Ovary (tissue), 9 donors: ENCODE measurements around the gene UTP20. TPM values are rescaled to one million over a fixed set of nuclear protein-coding genes. Genes with fewer than 3 reads are reported as not detected.

Source experiments
- DNase-seq, 5 donors: peaks; one replicate each; pipeline ENCODE4 v3.0.0-alpha.2; 2019 to 2020
- H3K27ac ChIP-seq, 2 donors: fragments of 200-600 bp; one replicate each; pipeline versions ENCODE4 v1.5.1 to v1.8.0; 2019 to 2022
- H3K27me3 ChIP-seq: fragments of 200-600 bp; one replicate; pipeline ENCODE4 v1.8.0; 2022
- H3K36me3 ChIP-seq: fragments of 200-600 bp; sonication (generic); one replicate; pipeline ENCODE4 v1.5.1; 2019
- H3K4me1 ChIP-seq: one replicate; pipeline ENCODE4 v1.8.1; 2013; ENCODE audit warnings: mild to moderate bottlenecking, moderate library complexity; ENCODE audit not compliant: insufficient read depth
- H3K4me3 ChIP-seq: fragments of 200-600 bp; sonication (generic); one replicate; pipeline ENCODE4 v1.5.1; 2017
- H3K9me3 ChIP-seq, 2 donors: fragments of 200-600 bp in 1 of 2; sonication (generic) in 1 of 2; one replicate each; pipeline versions ENCODE4 v1.5.1 to v1.8.1; 2013 to 2019; ENCODE audit warnings: mild to moderate bottlenecking in 1 of 2, moderate library complexity in 1 of 2
- CTCF ChIP-seq, 3 donors: fragments of 450-650 bp in 2 of 3; fragments of 200-600 bp in 1 of 3; IDR thresholded peaks; one replicate each; pipeline versions ENCODE4 v1.5.1 to v1.8.0; 2016 to 2022; ENCODE audit warnings: antibody characterized with exemption in 3 of 3, mild to moderate bottlenecking in 1 of 3
- EP300 ChIP-seq: sonication (generic); formaldehyde crosslinking; IDR thresholded peaks from one replicate; pipeline ENCODE4 v1.6.1; 2017; ENCODE audit warnings: antibody characterized with exemption
- POLR2A ChIP-seq: fragments of 450-650 bp; IDR thresholded peaks from one replicate; pipeline ENCODE4 v1.6.1; 2017; ENCODE audit warnings: antibody characterized with exemption, mild to moderate bottlenecking, moderate library complexity
- WGBS, 3 donors: extraction: QIAGEN DNeasy Blood & Tissue Kit in 1 of 3; methylation state at CpG; one replicate each; pipeline versions ENCODE4 v1.1.5 to v1.1.7; 2013 to 2017; 5-methylcytosine and 5-hydroxymethylcytosine counted together
- intact Hi-C, 4 donors: fragments of 100-400 bp; cut with DNase I; formaldehyde crosslinking; loops; one replicate each; pipeline versions ENCODE4 v1.11.0 to v1.15.1; 2022 to 2023
- polyA plus RNA-seq, 2 donors: library from polyadenylated mRNA; stranded (reverse); fragments of 200-250 nt in 1 of 2; fragments of 350-450 nt in 1 of 2; fragmentation: Illumina TruSeq in 1 of 2; extraction: RNeasy Lipid Tissue Mini Kit (QIAGEN cat#74804) in 1 of 2; gene quantifications; one replicate each; pipeline ENCODE4 v1.2.3, GENCODE V29; 2013 to 2014
- total RNA-seq, 7 donors: library from RNA; depleted of rRNA in 2 of 7; stranded (reverse); fragments of >200 nt in 2 of 7; fragmentation: NEBNext Ultra II Directional in 3 of 7; extraction: Animal tissue kit (Norgen Biotek cat#: 25700) in 3 of 7; gene quantifications; one replicate each; pipeline versions ENCODE4 v1.1.0 to v1.2.4, GENCODE V29; 2016 to 2023
- donor health status: DM: no; HTN: no; CAD: no; lungs with moderate emphysema.
- donor health status: DM: no; HTN: no; CAD: no.
- donor health status: Bipolar disorder and iron deficiency.
- donor health status: DM: yes; HTN: yes; CAD: no.
- donor health status: DM: no; HTN: no; CAD: no.
- donor health status: DM: yes; HTN: yes; CAD: no.

The UTP20 gene
- total and polyA plus RNA-seq, 9 donors: 3.4 to 27.7 (median 14.9) TPM

GRCh38 chr12:101238306-101238705, 41.6 kb upstream of the UTP20 start:
- H3K4me1 ChIP-seq: no peaks in the 10 kb centered on the region
- DNase-seq: no peak
- intact Hi-C loops: no loop called here
- H3K9me3 ChIP-seq: no peaks in the 10 kb centered on the region
- TF ChIP-seq EP300 (no peak), CTCF (IDR thresholded peaks at IDR 0.05) (no peak), POLR2A (no peak)
- no peak overlapping the region for H3K27ac ChIP-seq
- H3K4me3 ChIP-seq: no peak overlapping the region
- H3K36me3 ChIP-seq: no peaks in the 10 kb centered on the region
- H3K27me3 ChIP-seq: no peaks in the 10 kb centered on the region
- WGBS, 3 donors: 84 to 88% (median 87%) methylated on average over 4 of the region's 4 CpGs

- no peak for DNase-seq
- WGBS, 3 donors: 82 to 89% (median 85%) methylated on average over 6 of the region's 6 CpGs
- H3K9me3 ChIP-seq: no peaks in the 10 kb centered on the region
- intact Hi-C loops: no loop called here
- H3K36me3 ChIP-seq: no peaks in the 10 kb centered on the region
- H3K27ac ChIP-seq: no peak overlapping the region
- TF ChIP-seq CTCF (IDR thresholded peaks at IDR 0.05) (no peak), EP300 (no peak), POLR2A (no peak)
- no peak overlapping the region for H3K4me3 ChIP-seq
- no peaks in the 10 kb centered on the region for H3K4me1 ChIP-seq
- no peaks in the 10 kb centered on the region for H3K27me3 ChIP-seq
Observed at GRCh38 chr12:101238800-101239329, 41.0 kb upstream of the UTP20 start.

- Histone ChIP-seq H3K27ac (no peak overlapping the region), H3K4me3 (no peak overlapping the region), H3K36me3 (no peaks in the 10 kb centered on the region), H3K4me1 (no peaks in the 10 kb centered on the region), H3K9me3 (no peaks in the 10 kb centered on the region), H3K27me3 (no peaks in the 10 kb centered on the region)
- intact Hi-C loops: no loop called here
- TF ChIP-seq CTCF (IDR thresholded peaks at IDR 0.05) (no peak), POLR2A (no peak), EP300 (no peak)
- WGBS, 3 donors: 51 to 58% (median 56%) methylated on average over 2 of the region's 2 CpGs
- DNase-seq: no peak
Observed at GRCh38 chr12:101243074-101243473, 36.8 kb upstream of the UTP20 start.

GRCh38 chr12:101243616-101244015, 36.3 kb upstream of the UTP20 start:
- WGBS, 3 donors: 90 to 93% (median 92%) methylated on average over 2 of the region's 2 CpGs

More at GRCh38 chr12:101243616-101244015, 36.3 kb upstream of the UTP20 start:
- TF ChIP-seq POLR2A (no peak), CTCF (IDR thresholded peaks at IDR 0.05) (no peak), EP300 (no peak)
- no peak overlapping the region for H3K4me3 ChIP-seq
- no peak overlapping the region for H3K27ac ChIP-seq
- H3K9me3 ChIP-seq: no peaks in the 10 kb centered on the region
- no peak for DNase-seq
- intact Hi-C loops: no loop called here
- H3K36me3 ChIP-seq: no peaks in the 10 kb centered on the region
- H3K27me3 ChIP-seq: no peaks in the 10 kb centered on the region
- no peaks in the 10 kb centered on the region for H3K4me1 ChIP-seq
